Measurements from ENCODE around the gene MEX3D.

DNA sequence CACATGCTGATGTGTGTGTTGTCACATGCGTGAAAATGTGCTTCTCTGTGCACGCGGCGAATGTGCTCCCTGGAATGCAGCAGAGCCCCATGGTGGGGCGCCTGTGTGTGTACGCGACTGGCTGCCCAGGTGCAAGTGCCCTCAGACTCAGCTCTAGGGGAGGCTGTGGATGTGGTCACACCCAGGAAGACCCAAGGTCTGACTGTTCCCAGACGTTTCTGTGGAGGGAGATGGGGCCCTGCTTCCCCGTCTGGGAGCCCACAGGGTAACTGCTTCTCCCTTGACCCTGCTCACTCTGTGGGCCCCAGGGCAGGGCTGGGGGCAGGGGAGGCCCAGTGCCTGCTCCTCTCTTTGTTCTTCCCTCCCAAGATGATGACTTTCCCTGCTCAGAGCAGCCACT, 45.0 kb upstream of the MEX3D start:
- TF ChIP-seq POLR2AphosphoS5 (IDR thresholded peaks at IDR 0.05; ENCODE audit: borderline replicate concordance, low read depth, low read length) (no peak), EZH2 (IDR thresholded peaks at IDR 0.05) (no peak)
